IMR-90 (cell line): ENCODE results near the gene NKIRAS1. TPM values are rescaled to one million over a fixed set of nuclear protein-coding genes. Genes with fewer than 3 reads are reported as not detected.

Experiments
- ATAC-seq: fragments of 200-7000 bp; cut with Tn5 transposase; 2 replicates; pipeline ENCODE4 v1.9.1; 2020; ENCODE audit warnings: low read depth, mild to moderate bottlenecking, moderate library complexity
- BruUV-seq: library from RNA; stranded (reverse); fragments of 400-500 nt; replicated peaks from 2 replicates; lab custom pipeline; 2021; lab: Mats Ljungman, UMichigan
- CTCF ChIA-PET: fragments of 300-600 bp; formaldehyde crosslinking; extraction: SDS; loops from one replicate; lab custom pipeline; 2021; ENCODE audit warnings: antibody characterized with exemption; lab: Yijun Ruan, JAX
- POLR2A ChIA-PET: fragments of 300-600 bp; sonication (Branson Sonifier 250); formaldehyde crosslinking; loops from one replicate; lab custom pipeline; 2022; ENCODE audit warnings: antibody characterized with exemption; ENCODE audit not compliant: unreplicated experiment; lab: Charles Lee
- DNase-seq: peaks from one replicate; pipeline ENCODE4 v3.0.0; 2013
- H2AFZ ChIP-seq: replicated peaks from 2 replicates; pipeline ENCODE3; 2013; ENCODE audit warnings: low read length, mild to moderate bottlenecking; ENCODE audit not compliant: poor library complexity
- H2AK5ac ChIP-seq: 2 replicates; pipeline ENCODE4 v1.6.1; 2013; ENCODE audit warnings: low read depth, low read length, inconsistent platforms
- H2AK9ac ChIP-seq: replicated peaks from 2 replicates; pipeline ENCODE3; 2013; ENCODE audit warnings: mild to moderate bottlenecking, low read depth, low read length, moderate library complexity; ENCODE audit not compliant: poor library complexity
- H2BK120ac ChIP-seq: 2 replicates; pipeline ENCODE4 v1.6.1; 2013; ENCODE audit warnings: low read depth, low read length, inconsistent platforms
- H2BK15ac ChIP-seq: 3 replicates; pipeline ENCODE4 v1.6.1; 2013; ENCODE audit warnings: low read depth, low read length, inconsistent platforms
- H2BK20ac ChIP-seq: 2 replicates; pipeline ENCODE4 v1.6.1; 2013; ENCODE audit warnings: low read depth, mild to moderate bottlenecking, inconsistent platforms, low read length, moderate library complexity
- H2BK5ac ChIP-seq: 2 replicates; pipeline ENCODE4 v1.6.1; 2013; ENCODE audit warnings: mild to moderate bottlenecking, low read depth, low read length, inconsistent platforms; ENCODE audit not compliant: poor library complexity, severe bottlenecking
- H3K14ac ChIP-seq: replicated peaks from 2 replicates; pipeline ENCODE4 v1.6.1; 2013; ENCODE audit warnings: low read depth, low read length, inconsistent platforms
- H3K18ac ChIP-seq: 2 replicates; pipeline ENCODE4 v1.6.1; 2013; ENCODE audit warnings: low read depth, low read length, control low read depth
- H3K23ac ChIP-seq: 2 replicates; pipeline ENCODE4 v1.6.1; 2013; ENCODE audit warnings: low read depth, low read length, inconsistent platforms
- H3K27ac ChIP-seq: 2 replicates; pipeline ENCODE4 v1.5.1; 2013; ENCODE audit warnings: mild to moderate bottlenecking, control low read depth, low read length; ENCODE audit not compliant: insufficient read depth
- H3K27me3 ChIP-seq: 2 replicates; pipeline ENCODE4 v1.6.1; 2013; ENCODE audit warnings: low read length; ENCODE audit not compliant: control insufficient read depth, insufficient read depth
- H3K36me3 ChIP-seq: 2 replicates; pipeline ENCODE4 v1.6.1; 2013; ENCODE audit warnings: low read length, mixed read lengths; ENCODE audit not compliant: control insufficient read depth, insufficient read depth
- H3K4ac ChIP-seq: 2 replicates; pipeline ENCODE4 v1.6.1; 2013; ENCODE audit warnings: low read depth, low read length, inconsistent platforms
- H3K4me1 ChIP-seq: 2 replicates; pipeline ENCODE4 v1.6.1; 2013; ENCODE audit warnings: low read length, mixed read lengths; ENCODE audit not compliant: control insufficient read depth, insufficient read depth
- H3K4me2 ChIP-seq: 2 replicates; pipeline ENCODE4 v1.6.1; 2013; ENCODE audit warnings: low read depth, mild to moderate bottlenecking, control low read depth, low read length, moderate library complexity
- H3K4me3 ChIP-seq: 2 replicates; pipeline ENCODE4 v1.5.1; 2013; ENCODE audit warnings: low read depth, mild to moderate bottlenecking, control low read depth, low read length, moderate library complexity; ENCODE audit not compliant: insufficient read depth
- H3K56ac ChIP-seq: 2 replicates; pipeline ENCODE4 v1.6.1; 2013; ENCODE audit warnings: low read length, inconsistent platforms; ENCODE audit not compliant: insufficient read depth; ENCODE audit errors: extremely low read depth
- H3K79me1 ChIP-seq, 2 experiments: 2 replicates each; pipeline ENCODE4 v1.6.1; 2013; ENCODE audit warnings: low read length in 2 of 2, inconsistent platforms in 1 of 2, low read depth in 1 of 2
- H3K9ac ChIP-seq: 2 replicates; pipeline ENCODE4 v1.6.1; 2013; ENCODE audit warnings: low read depth, low read length, control low read depth
- H3K9me1 ChIP-seq: 2 replicates; pipeline ENCODE4 v1.6.1; 2013; ENCODE audit warnings: low read length, inconsistent platforms; ENCODE audit not compliant: insufficient read depth
- H3K9me3 ChIP-seq: 2 replicates; pipeline ENCODE4 v1.6.1; 2013; ENCODE audit warnings: low read length; ENCODE audit not compliant: control insufficient read depth, insufficient read depth
- H4K20me1 ChIP-seq: 2 replicates; pipeline ENCODE4 v1.6.1; 2013; ENCODE audit warnings: low read length, inconsistent platforms; ENCODE audit not compliant: insufficient read depth
- H4K5ac ChIP-seq: 2 replicates; pipeline ENCODE4 v1.6.1; 2013; ENCODE audit warnings: mild to moderate bottlenecking, low read depth, low read length, control low read depth
- H4K8ac ChIP-seq, 2 experiments: 2 replicates each; pipeline ENCODE4 v1.6.1; 2013; ENCODE audit warnings: low read depth in 2 of 2, low read length in 2 of 2, control low read depth in 1 of 2, inconsistent platforms in 1 of 2
- H4K91ac ChIP-seq: 2 replicates; pipeline ENCODE4 v1.6.1; 2013; ENCODE audit warnings: low read depth, low read length, inconsistent platforms; ENCODE audit not compliant: insufficient read depth
- BHLHE40 ChIP-seq: fragments of 150-350 bp; IDR thresholded peaks from 2 replicates; pipeline ENCODE4 v1.6.1; 2016; ENCODE audit warnings: mild to moderate bottlenecking, low read depth, low read length
- CEBPB ChIP-seq: IDR thresholded peaks from 2 replicates; pipeline ENCODE4 v1.6.1; 2012; ENCODE audit warnings: low read depth, low read length, improper control_type of control experiment
- CHD1 ChIP-seq: IDR thresholded peaks from 2 replicates; pipeline ENCODE4 v1.6.1; 2012; ENCODE audit warnings: low read depth, low read length, improper control_type of control experiment
- ELK1 ChIP-seq: fragments of 150-350 bp; IDR thresholded peaks from 2 replicates; pipeline ENCODE4 v1.6.1; 2016; ENCODE audit warnings: low read depth, mild to moderate bottlenecking, low read length, moderate library complexity, borderline replicate concordance
- FOS ChIP-seq: fragments of 150-350 bp; IDR thresholded peaks from 2 replicates; pipeline ENCODE4 v1.6.1; 2016; ENCODE audit warnings: low read depth, low read length
- MAFK ChIP-seq: IDR thresholded peaks from 2 replicates; pipeline ENCODE4 v1.6.1; 2012; ENCODE audit warnings: low read depth, low read length, improper control_type of control experiment
- MAZ ChIP-seq: IDR thresholded peaks from 2 replicates; pipeline ENCODE4 v1.6.1; 2012; ENCODE audit warnings: low read depth, mild to moderate bottlenecking, low read length, improper control_type of control experiment, moderate library complexity, borderline replicate concordance
- MXI1 ChIP-seq: IDR thresholded peaks from 2 replicates; pipeline ENCODE4 v1.6.1; 2012; ENCODE audit warnings: low read depth, mild to moderate bottlenecking, low read length, moderate library complexity, borderline replicate concordance
- NFE2L2 ChIP-seq: fragments of 150-350 bp; IDR thresholded peaks from 2 replicates; pipeline ENCODE4 v1.6.1; 2016; ENCODE audit warnings: low read depth, mild to moderate bottlenecking, low read length
- POLR2A ChIP-seq: IDR thresholded peaks from 2 replicates; pipeline ENCODE4 v1.6.1; 2012; ENCODE audit warnings: mild to moderate bottlenecking, low read depth, low read length
- RAD21 ChIP-seq: IDR thresholded peaks from 2 replicates; pipeline ENCODE4 v1.6.1; 2012; ENCODE audit warnings: low read length, improper control_type of control experiment
- RCOR1 ChIP-seq: IDR thresholded peaks from 2 replicates; pipeline ENCODE4 v1.6.1; 2012; ENCODE audit warnings: mild to moderate bottlenecking, low read length, improper control_type of control experiment; ENCODE audit not compliant: insufficient replicate concordance
- RFX5 ChIP-seq: IDR thresholded peaks from 2 replicates; pipeline ENCODE4 v1.8.0; 2012; ENCODE audit warnings: low read depth, mild to moderate bottlenecking, low read length, moderate library complexity
- SMC3 ChIP-seq: fragments of 150-350 bp; IDR thresholded peaks from 2 replicates; pipeline ENCODE4 v1.6.1; 2016; ENCODE audit warnings: low read depth, mild to moderate bottlenecking, antibody characterized with exemption, low read length, moderate library complexity
- USF2 ChIP-seq: fragments of 150-350 bp; IDR thresholded peaks from 2 replicates; pipeline ENCODE4 v1.6.1; 2017; ENCODE audit warnings: mild to moderate bottlenecking, antibody characterized with exemption, low read length, low read depth
- WGBS, 2 experiments: methylation state at CpG; one replicate each; pipeline versions ENCODE4 v1.1.5 to v1.1.7; 2013; ENCODE audit warnings: missing lambda C conversion rate in 2 of 2; ENCODE audit not compliant: insufficient read length in 1 of 2; ENCODE audit errors: extremely low coverage in 2 of 2; 5-methylcytosine and 5-hydroxymethylcytosine counted together
- dilution Hi-C: fragments of 300-500 bp; cut with HindIII; formaldehyde crosslinking; loops from one replicate; pipeline ENCODE4 v1.14.3; 2018; ENCODE audit warnings: low sequenced_read_pairs; ENCODE audit not compliant: unreplicated experiment
- in situ Hi-C: fragments of 300-500 bp; cut with MboI; formaldehyde crosslinking; loops from 3 replicates; pipeline ENCODE4 v1.14.3; 2019; ENCODE audit warnings: low sequenced_read_pairs, inconsistent platforms, mixed read lengths
- intact Hi-C: fragments of 100-400 bp; cut with micrococcal nuclease; formaldehyde crosslinking; loops from 2 replicates; pipeline ENCODE4 v1.10.0; 2022
- polyA plus RNA-seq, 3 experiments: library from polyadenylated mRNA; depleted of rRNA; stranded (reverse); fragments of >200 nt; gene quantifications; 2 replicates each; pipeline ENCODE4 v1.2.3, GENCODE V29; 2012; ENCODE audit warnings: low replicate concordance in 1 of 3
- total RNA-seq: library from RNA; depleted of rRNA; stranded (reverse); fragments of >200 nt; gene quantifications from 2 replicates; pipeline ENCODE4 v1.2.3, GENCODE V29; 2012
- TF ChIP-seq, protein P1 (sequence below): conservative IDR thresholded peaks from 2 replicates; pipeline ENCODE4 v1.5.1; 2012; ENCODE audit warnings: mild to moderate bottlenecking, low read depth, low read length, improper control_type of control experiment

Gene NKIRAS1
- total and polyA plus RNA-seq, 2 of the 4 experiments (the other 2 are of a cell fraction) = 6.1 to 6.8 TPM

GRCh38 chr3:23954144-23954543 lies 37.4 kb upstream of the NKIRAS1 start:
- Histone ChIP-seq H2BK120ac (no peak overlapping the region), H4K5ac (no peak overlapping the region), H3K9ac (no peak overlapping the region)

More at GRCh38 chr3:23954144-23954543, 37.4 kb upstream of the NKIRAS1 start:
- intact Hi-C loops (no loop called here), in situ Hi-C loops (no loop called here), dilution Hi-C loops (no loop called here)
- Histone ChIP-seq H4K20me1 (peaks cover 60% of the 10 kb centered on the region), H3K23ac (no peak overlapping the region), H4K91ac (no peak overlapping the region), H3K9me1 (peaks cover 5% of the 10 kb centered on the region), H3K4me3 (no peak overlapping the region), H3K56ac (no peak overlapping the region), H3K9me3 (no peaks in the 10 kb centered on the region), H3K18ac (no peak overlapping the region), H2BK5ac (no peak overlapping the region), H4K8ac (no peak overlapping the region), H2AFZ (no peak overlapping the region), H2AK9ac (no peak overlapping the region), H2BK15ac (no peak overlapping the region), H3K4me2 (no peak overlapping the region), H3K4me1 (peaks cover 7% of the 10 kb centered on the region), H3K36me3 (peaks cover 4% of the 10 kb centered on the region; the same call in 1 of the 2 replicates), H3K14ac (no peak overlapping the region), H3K27me3 (no peaks in the 10 kb centered on the region), H3K27ac (no peak overlapping the region), H3K4ac (no peak overlapping the region), H3K79me1 (peaks cover 30 to 71% of the 10 kb centered on the region in 2 experiments), H2AK5ac (no peak overlapping the region), H2BK20ac (no peak overlapping the region)
- ATAC-seq = no peak
- CTCF ChIA-PET = no interaction called here
- no TSS peak for BruUV-seq
- POLR2A ChIA-PET = no interaction called here
- no CpG with 5 or more reads among the region's 5 CpGs for WGBS, 2 experiments
- no peak for DNase-seq
- no peak for TF ChIP-seq POLR2A
- TF ChIP-seq CHD1 = no peak
- no peak for TF ChIP-seq FOS
- TF ChIP-seq RFX5 = no peak
- no peak for TF ChIP-seq MXI1
- no peak for TF ChIP-seq MAZ
- no peak for TF ChIP-seq BHLHE40
- no peak for TF ChIP-seq NFE2L2
- no peak for TF ChIP-seq CEBPB
- no peak for TF ChIP-seq ELK1
- TF ChIP-seq, protein P1, sequence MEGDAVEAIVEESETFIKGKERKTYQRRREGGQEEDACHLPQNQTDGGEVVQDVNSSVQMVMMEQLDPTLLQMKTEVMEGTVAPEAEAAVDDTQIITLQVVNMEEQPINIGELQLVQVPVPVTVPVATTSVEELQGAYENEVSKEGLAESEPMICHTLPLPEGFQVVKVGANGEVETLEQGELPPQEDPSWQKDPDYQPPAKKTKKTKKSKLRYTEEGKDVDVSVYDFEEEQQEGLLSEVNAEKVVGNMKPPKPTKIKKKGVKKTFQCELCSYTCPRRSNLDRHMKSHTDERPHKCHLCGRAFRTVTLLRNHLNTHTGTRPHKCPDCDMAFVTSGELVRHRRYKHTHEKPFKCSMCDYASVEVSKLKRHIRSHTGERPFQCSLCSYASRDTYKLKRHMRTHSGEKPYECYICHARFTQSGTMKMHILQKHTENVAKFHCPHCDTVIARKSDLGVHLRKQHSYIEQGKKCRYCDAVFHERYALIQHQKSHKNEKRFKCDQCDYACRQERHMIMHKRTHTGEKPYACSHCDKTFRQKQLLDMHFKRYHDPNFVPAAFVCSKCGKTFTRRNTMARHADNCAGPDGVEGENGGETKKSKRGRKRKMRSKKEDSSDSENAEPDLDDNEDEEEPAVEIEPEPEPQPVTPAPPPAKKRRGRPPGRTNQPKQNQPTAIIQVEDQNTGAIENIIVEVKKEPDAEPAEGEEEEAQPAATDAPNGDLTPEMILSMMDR = no peak
- TF ChIP-seq SMC3 = no peak
- no peak for TF ChIP-seq RAD21
- TF ChIP-seq MAFK = no peak
- TF ChIP-seq RCOR1 = no peak
- no peak for TF ChIP-seq USF2
